Neuron (in vitro differentiated cells): ENCODE data around the gene STYXL2.

Source experiments
- H2AFZ ChIP-seq: one replicate; pipeline ENCODE4 v1.6.1; 2013; ENCODE audit warnings: low read depth, mild to moderate bottlenecking, inconsistent platforms, low read length, moderate library complexity
- H3K27me3 ChIP-seq: one replicate; pipeline ENCODE4 v1.6.1; 2013; ENCODE audit warnings: low read length; ENCODE audit not compliant: insufficient read depth
- H3K36me3 ChIP-seq: one replicate; pipeline ENCODE4 v1.6.1; 2013; ENCODE audit warnings: low read length; ENCODE audit not compliant: insufficient read depth
- H3K4me1 ChIP-seq: one replicate; pipeline ENCODE4 v1.6.1; 2013; ENCODE audit warnings: low read length; ENCODE audit not compliant: insufficient read depth
- H3K4me3 ChIP-seq: 2 replicates; pipeline ENCODE4 v1.5.1; 2013; ENCODE audit warnings: mild to moderate bottlenecking, low read length, moderate library complexity
- H3K9me3 ChIP-seq: one replicate; pipeline ENCODE4 v1.6.1; 2013; ENCODE audit warnings: low read length

STYXL2 gene

DNA sequence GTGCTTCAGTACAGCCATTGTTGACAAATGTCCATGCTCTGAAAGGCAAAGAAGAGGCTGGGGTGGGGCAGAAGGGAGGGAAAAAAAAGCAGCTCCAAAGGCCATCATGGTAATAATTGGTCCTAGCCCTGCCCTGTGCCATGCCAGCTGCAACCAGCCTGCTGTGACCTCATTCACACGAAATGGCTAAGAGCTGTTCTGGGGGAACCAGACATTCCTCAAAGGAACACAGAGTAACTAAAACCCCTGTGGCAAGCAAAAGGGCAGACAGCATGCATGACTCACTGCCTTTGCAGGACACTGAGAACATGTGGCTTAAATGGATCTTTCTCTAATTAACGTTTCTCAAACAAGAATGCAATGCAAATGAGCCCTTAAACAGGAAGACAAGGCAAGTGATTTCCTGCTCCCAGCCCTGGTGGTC is 42.3 kb downstream of the STYXL2 start:
- H2AFZ ChIP-seq, result peak overlapping the region; percentile 41
- peaks cover 29% of the 10 kb centered on the region for H3K4me1 ChIP-seq
- H3K4me3 ChIP-seq, result peak overlapping the region; percentile 1
- no peaks in the 10 kb centered on the region for H3K9me3 ChIP-seq
- H3K36me3 ChIP-seq, result no peaks in the 10 kb centered on the region
- no peaks in the 10 kb centered on the region for H3K27me3 ChIP-seq

DNA sequence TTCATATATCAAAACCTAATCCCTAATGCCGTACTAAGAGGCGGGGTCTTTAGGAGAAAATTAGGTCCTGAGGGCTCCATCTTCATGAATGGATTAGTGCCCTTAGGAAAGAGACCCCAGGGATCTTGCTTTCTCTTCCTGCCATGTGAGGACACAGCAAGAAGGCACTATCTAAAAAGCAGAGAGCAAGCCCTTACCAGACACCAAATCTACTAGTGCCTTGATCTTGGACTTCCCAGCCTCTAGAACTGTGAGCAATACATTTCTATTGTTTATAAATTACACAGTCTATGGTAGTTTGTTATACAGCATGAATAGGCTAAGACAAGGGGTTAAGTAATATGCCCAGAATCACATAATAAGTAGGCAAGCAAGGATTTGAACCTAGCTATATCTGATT is 42.9 kb downstream of the STYXL2 start:
- no peak overlapping the region for H3K4me3 ChIP-seq

GRCh38 chr1:167137332-167137781 is 43.5 kb downstream of the STYXL2 start:
- Histone ChIP-seq H3K4me3 (peak overlapping the region; percentile 37), H3K4me1 (peaks cover 29% of the 10 kb centered on the region), H3K27me3 (no peaks in the 10 kb centered on the region), H3K36me3 (no peaks in the 10 kb centered on the region), H2AFZ (peak overlapping the region; percentile 27), H3K9me3 (no peaks in the 10 kb centered on the region)

More for the DNA sequence above, 42.9 kb downstream of the STYXL2 start:
- no peaks in the 10 kb centered on the region for H3K36me3 ChIP-seq
- H3K27me3 ChIP-seq, result no peaks in the 10 kb centered on the region
- peaks cover 29% of the 10 kb centered on the region for H3K4me1 ChIP-seq
- no peaks in the 10 kb centered on the region for H3K9me3 ChIP-seq
- H2AFZ ChIP-seq, result peak overlapping the region; percentile 41

DNA sequence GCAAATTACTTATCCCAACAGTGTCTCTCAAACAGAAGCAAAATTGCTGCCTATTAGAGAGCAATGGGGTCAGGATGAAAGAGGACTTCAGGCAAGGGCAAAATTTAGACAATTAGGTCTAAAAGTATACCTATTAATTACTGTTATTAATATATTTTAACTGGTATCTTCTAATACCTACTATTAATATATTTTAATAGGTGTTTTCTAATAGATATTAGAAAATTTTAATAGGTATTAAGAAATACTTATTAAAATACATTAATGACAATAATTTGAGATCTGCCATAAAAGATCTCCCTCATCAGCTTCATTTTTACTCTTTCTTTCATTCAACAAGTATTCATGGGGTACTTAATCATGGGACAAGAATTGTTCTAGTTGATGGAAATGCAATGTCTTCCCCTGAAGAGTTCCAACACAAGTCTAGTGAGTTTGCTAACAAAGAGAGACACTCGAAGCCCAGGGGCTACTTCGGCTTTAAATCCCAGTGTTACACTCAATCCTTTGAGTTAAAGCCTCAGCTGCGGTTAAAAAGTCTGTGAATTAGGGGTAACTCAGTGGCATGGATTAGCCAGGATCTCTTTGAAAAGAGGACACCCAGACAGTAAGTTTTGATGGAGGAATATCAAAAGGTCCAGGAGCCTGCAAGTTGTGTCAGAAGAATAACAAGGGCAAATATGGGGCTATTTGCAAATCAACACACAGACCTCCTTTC is 44.1 kb downstream of the STYXL2 start:
- Histone ChIP-seq H3K27me3 (no peaks in the 10 kb centered on the region), H3K4me3 (peak overlapping the region; percentile 37), H2AFZ (peak overlapping the region; percentile 27), H3K4me1 (peaks cover 29% of the 10 kb centered on the region), H3K36me3 (no peaks in the 10 kb centered on the region), H3K9me3 (no peaks in the 10 kb centered on the region)

DNA sequence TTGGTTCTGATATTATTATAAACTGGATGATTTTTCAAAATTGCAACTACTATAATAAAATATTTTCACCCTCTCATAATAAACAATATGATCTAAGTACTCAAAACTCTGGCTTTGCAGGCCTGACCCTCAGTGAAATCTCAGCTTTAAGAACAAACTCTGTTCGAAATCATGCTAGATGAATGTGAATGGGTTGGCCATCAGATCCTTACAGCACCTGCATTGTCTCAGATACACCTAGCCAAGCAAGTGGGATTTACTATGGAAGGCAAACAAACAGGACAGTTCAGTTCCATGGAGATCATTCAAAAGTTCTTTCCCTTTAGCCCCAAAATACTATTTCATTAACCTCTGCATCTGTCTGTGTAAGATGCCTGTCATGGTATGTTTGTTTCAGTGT is 44.8 kb downstream of the STYXL2 start:
- Histone ChIP-seq H3K27me3 (no peaks in the 10 kb centered on the region), H3K36me3 (no peaks in the 10 kb centered on the region), H2AFZ (no peak overlapping the region), H3K4me1 (peaks cover 29% of the 10 kb centered on the region), H3K9me3 (no peaks in the 10 kb centered on the region), H3K4me3 (no peak overlapping the region)

- no peaks in the 10 kb centered on the region for H3K27me3 ChIP-seq
- no peaks in the 10 kb centered on the region for H3K9me3 ChIP-seq
- H3K4me3 ChIP-seq, result no peak overlapping the region
- peaks cover 15% of the 10 kb centered on the region for H3K4me1 ChIP-seq
- no peaks in the 10 kb centered on the region for H3K36me3 ChIP-seq
- H2AFZ ChIP-seq, result no peak overlapping the region
These were observed 48.1 kb downstream of the STYXL2 start for GRCh38 chr1:167141963-167142362.
